H1 (cell line): ENCODE results near the gene ITPKB.

Source experiments
- CEBPB ChIP-seq: IDR thresholded peaks from 2 replicates; pipeline ENCODE4 v1.6.1; 2012; ENCODE audit warnings: low read depth, low read length
- EZH2 ChIP-seq: fragments of 200-600 bp; sonication (generic); IDR thresholded peaks from 2 replicates; pipeline ENCODE4 v1.7.1; 2012; ENCODE audit warnings: low read depth, mild to moderate bottlenecking, moderate library complexity, low read length, inconsistent platforms; ENCODE audit not compliant: severe bottlenecking
- GABPA ChIP-seq: IDR thresholded peaks from 2 replicates; pipeline ENCODE4 v1.6.1; 2011; ENCODE audit warnings: mild to moderate bottlenecking, low read length, moderate library complexity, borderline replicate concordance; ENCODE audit not compliant: insufficient read depth
- JUN ChIP-seq: IDR thresholded peaks from 2 replicates; pipeline ENCODE4 v1.6.1; 2011; ENCODE audit warnings: low read depth, mild to moderate bottlenecking, improper control_type of control experiment, low read length
- POLR2A ChIP-seq, 2 experiments: IDR thresholded peaks; 1 replicate in 1 of 2; 2 replicates in 1 of 2; pipeline ENCODE4 v1.6.1; 2011; ENCODE audit warnings: low read depth in 2 of 2, low read length in 2 of 2, mild to moderate bottlenecking in 2 of 2; ENCODE audit errors: control extremely low read depth in 1 of 2
- POLR2AphosphoS5 ChIP-seq: IDR thresholded peaks from 2 replicates; pipeline ENCODE4 v1.6.1; 2011; ENCODE audit warnings: low read depth, low read length
- SP1 ChIP-seq: IDR thresholded peaks from 2 replicates; pipeline ENCODE4 v1.6.1; 2011; ENCODE audit warnings: low read depth, low read length
- TF ChIP-seq, protein P1 (sequence below), 3 experiments: IDR thresholded peaks; 1 replicate in 2 of 3; 2 replicates in 1 of 3; pipeline versions ENCODE4 v1.5.1 to v1.6.1; 2011; ENCODE audit warnings: low read length in 3 of 3, mild to moderate bottlenecking in 3 of 3, inconsistent platforms in 2 of 3, low read depth in 1 of 3, moderate library complexity in 1 of 3; ENCODE audit not compliant: insufficient read depth in 1 of 3; ENCODE audit errors: control extremely low read depth in 1 of 3

DNA sequence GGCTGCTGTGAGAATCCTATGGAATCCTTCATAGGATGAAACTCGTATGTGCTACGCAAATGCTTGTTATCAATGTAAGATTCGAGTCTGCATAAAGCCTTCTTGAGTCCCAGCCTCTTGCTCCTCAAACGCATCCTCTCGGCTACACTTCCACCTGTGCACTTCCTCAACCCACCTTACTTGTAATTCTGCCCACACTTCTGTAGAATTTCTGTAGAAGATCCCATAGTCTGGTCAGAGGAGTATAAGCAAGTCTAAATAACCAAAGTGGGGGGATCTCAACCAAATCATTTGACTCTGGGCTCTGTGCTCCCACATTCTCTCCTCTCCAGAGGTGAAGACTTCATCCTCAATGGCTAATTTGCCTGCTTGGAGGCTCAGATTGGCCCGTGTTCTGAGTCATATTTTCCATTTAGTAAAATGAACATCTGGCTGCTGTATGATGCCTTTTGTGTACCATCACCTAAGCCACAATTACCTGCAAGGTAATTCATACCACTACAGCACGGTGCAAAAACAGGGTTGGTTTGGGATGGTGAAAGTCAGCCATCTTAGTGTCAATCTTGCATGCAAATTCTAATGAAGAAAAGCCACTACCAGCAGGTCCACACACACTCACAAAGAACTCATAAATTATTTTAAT is 63.2 kb downstream of the ITPKB start:
- TF ChIP-seq JUN (no peak), POLR2AphosphoS5 (no peak), GABPA (no peak), SP1 (no peak), EZH2 (no peak), POLR2A (IDR thresholded peaks at IDR 0.05; ENCODE audit: control extremely low read depth in 1 of 2, low read depth in 2 of 2, low read length in 2 of 2) (no peak), CEBPB (no peak)
- TF ChIP-seq, protein P1, sequence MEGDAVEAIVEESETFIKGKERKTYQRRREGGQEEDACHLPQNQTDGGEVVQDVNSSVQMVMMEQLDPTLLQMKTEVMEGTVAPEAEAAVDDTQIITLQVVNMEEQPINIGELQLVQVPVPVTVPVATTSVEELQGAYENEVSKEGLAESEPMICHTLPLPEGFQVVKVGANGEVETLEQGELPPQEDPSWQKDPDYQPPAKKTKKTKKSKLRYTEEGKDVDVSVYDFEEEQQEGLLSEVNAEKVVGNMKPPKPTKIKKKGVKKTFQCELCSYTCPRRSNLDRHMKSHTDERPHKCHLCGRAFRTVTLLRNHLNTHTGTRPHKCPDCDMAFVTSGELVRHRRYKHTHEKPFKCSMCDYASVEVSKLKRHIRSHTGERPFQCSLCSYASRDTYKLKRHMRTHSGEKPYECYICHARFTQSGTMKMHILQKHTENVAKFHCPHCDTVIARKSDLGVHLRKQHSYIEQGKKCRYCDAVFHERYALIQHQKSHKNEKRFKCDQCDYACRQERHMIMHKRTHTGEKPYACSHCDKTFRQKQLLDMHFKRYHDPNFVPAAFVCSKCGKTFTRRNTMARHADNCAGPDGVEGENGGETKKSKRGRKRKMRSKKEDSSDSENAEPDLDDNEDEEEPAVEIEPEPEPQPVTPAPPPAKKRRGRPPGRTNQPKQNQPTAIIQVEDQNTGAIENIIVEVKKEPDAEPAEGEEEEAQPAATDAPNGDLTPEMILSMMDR (IDR thresholded peaks at IDR 0.05; ENCODE audit: control extremely low read depth in 1 of 3, insufficient read depth in 1 of 3, low read depth in 1 of 3, low read length in 3 of 3), result no peak
